Measurements from ENCODE around the gene UBA6. TPM values are rescaled to one million over a fixed set of nuclear protein-coding genes. Genes with fewer than 3 reads are reported as not detected.

Gene UBA6
- total RNA-seq, 1 donor from 2014 or later: 69.6 TPM

GRCh38 chr4:67696061-67696460, 4.9 kb downstream of the UBA6 start:
- Mint-ChIP-seq H3K27me3 (no peaks in the 10 kb centered on the region), H3K4me3 (no peak overlapping the region), H3K9me3 (no peaks in the 10 kb centered on the region), H3K36me3 (peaks cover 46% of the 10 kb centered on the region), H3K4me1 (ENCODE audit: unreplicated experiment) (peaks cover 17% of the 10 kb centered on the region), H3K27ac (no peak overlapping the region)
- no peak for DNase-seq (ENCODE audit: extremely low spot score, unreplicated experiment)
- TF ChIP-seq, protein P1, sequence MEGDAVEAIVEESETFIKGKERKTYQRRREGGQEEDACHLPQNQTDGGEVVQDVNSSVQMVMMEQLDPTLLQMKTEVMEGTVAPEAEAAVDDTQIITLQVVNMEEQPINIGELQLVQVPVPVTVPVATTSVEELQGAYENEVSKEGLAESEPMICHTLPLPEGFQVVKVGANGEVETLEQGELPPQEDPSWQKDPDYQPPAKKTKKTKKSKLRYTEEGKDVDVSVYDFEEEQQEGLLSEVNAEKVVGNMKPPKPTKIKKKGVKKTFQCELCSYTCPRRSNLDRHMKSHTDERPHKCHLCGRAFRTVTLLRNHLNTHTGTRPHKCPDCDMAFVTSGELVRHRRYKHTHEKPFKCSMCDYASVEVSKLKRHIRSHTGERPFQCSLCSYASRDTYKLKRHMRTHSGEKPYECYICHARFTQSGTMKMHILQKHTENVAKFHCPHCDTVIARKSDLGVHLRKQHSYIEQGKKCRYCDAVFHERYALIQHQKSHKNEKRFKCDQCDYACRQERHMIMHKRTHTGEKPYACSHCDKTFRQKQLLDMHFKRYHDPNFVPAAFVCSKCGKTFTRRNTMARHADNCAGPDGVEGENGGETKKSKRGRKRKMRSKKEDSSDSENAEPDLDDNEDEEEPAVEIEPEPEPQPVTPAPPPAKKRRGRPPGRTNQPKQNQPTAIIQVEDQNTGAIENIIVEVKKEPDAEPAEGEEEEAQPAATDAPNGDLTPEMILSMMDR (conservative IDR thresholded peaks at IDR 0.05): no peak

- Mint-ChIP-seq H3K27ac (no peak overlapping the region), H3K4me3 (no peak overlapping the region), H3K27me3 (no peaks in the 10 kb centered on the region), H3K36me3 (peaks cover 55% of the 10 kb centered on the region), H3K4me1 (ENCODE audit: unreplicated experiment) (peaks cover 11% of the 10 kb centered on the region), H3K9me3 (no peaks in the 10 kb centered on the region)
- DNase-seq (ENCODE audit: extremely low spot score, unreplicated experiment): no peak
- TF ChIP-seq, protein P1 (conservative IDR thresholded peaks at IDR 0.05): no peak
These were observed 6.3 kb downstream of the UBA6 start for GRCh38 chr4:67694662-67695061.

DNA sequence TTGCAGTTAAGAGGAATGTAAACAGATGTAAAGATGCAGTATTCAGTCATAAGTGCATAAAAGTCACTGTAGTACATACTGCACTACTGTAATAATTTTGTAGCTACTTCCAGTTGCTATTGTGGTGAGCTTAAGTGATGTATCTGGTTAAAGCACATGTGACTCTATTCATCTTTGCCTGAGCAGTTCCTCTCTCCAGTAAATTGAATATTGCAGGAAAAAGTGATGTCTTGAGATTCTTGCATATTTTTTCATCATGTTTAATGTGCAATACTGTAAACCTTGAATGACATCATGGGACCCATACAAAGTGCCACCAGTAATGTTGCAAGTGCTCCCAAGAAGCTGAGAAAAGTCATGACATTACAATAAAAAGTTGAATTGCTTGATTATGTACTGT, 9.6 kb downstream of the UBA6 start:
- DNase-seq (ENCODE audit: extremely low spot score, unreplicated experiment): no peak
- Mint-ChIP-seq H3K36me3 (peaks cover 53% of the 10 kb centered on the region), H3K27ac (no peak overlapping the region), H3K4me1 (ENCODE audit: unreplicated experiment) (peaks cover 1% of the 10 kb centered on the region), H3K9me3 (no peaks in the 10 kb centered on the region), H3K27me3 (no peaks in the 10 kb centered on the region), H3K4me3 (no peak overlapping the region)
- TF ChIP-seq, protein P1 (conservative IDR thresholded peaks at IDR 0.05): no peak

DNA sequence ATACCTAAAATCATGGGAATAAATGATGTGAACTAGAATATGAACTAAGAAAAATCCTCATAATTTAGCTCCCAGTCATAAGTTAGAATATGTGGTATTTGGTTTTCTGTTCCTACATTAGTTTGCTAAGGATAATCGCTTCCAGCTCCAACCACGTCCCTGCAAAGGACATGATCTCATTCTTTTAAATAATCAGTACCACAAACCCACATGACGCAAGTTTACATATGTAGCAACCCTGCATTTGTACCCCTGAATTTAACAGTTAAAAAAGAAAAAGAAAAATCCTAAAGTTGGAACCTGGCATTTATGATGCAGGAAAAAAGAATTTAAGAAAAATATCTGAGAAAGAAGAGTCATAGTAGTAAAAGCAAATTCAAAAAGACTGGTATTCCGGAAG, 13.3 kb downstream of the UBA6 start:
- H3K4me1 Mint-ChIP-seq (ENCODE audit: unreplicated experiment): peaks cover 13% of the 10 kb centered on the region
- no peak overlapping the region for H3K4me3 Mint-ChIP-seq
- DNase-seq (ENCODE audit: extremely low spot score, unreplicated experiment): no peak
- TF ChIP-seq, protein P1 (conservative IDR thresholded peaks at IDR 0.05): no peak
- H3K27me3 Mint-ChIP-seq: no peaks in the 10 kb centered on the region
- H3K9me3 Mint-ChIP-seq: no peaks in the 10 kb centered on the region
- H3K27ac Mint-ChIP-seq: no peak overlapping the region
- H3K36me3 Mint-ChIP-seq: peaks cover 37% of the 10 kb centered on the region

- TF ChIP-seq, protein P1 (conservative IDR thresholded peaks at IDR 0.05): no peak
- Mint-ChIP-seq H3K4me3 (no peak overlapping the region), H3K9me3 (no peaks in the 10 kb centered on the region), H3K27me3 (no peaks in the 10 kb centered on the region), H3K4me1 (ENCODE audit: unreplicated experiment) (peaks cover 13% of the 10 kb centered on the region), H3K36me3 (peaks cover 28% of the 10 kb centered on the region), H3K27ac (no peak overlapping the region)
- DNase-seq (ENCODE audit: extremely low spot score, unreplicated experiment): no peak
These were observed 15.5 kb downstream of the UBA6 start for GRCh38 chr4:67685532-67685859.

All from type B pancreatic cell (in vitro differentiated cells).